ENCODE data around the gene ZFP91. TPM values are rescaled to one million over a fixed set of nuclear protein-coding genes. Genes with fewer than 3 reads are reported as not detected.

The ZFP91 gene
- total RNA-seq, 2 experiments from 2014 or later, result 48.8 to 60.9 TPM

GRCh38 chr11:58658623-58659022 lies 79.8 kb downstream of the ZFP91 start:
- Mint-ChIP-seq H3K36me3 (ENCODE audit: low read depth) (no peaks in the 10 kb centered on the region), H3K4me1 (peaks cover 7% of the 10 kb centered on the region)

GRCh38 chr11:58659404-58659803 lies 80.5 kb downstream of the ZFP91 start:
- CTCF ChIA-PET, result no interaction called here
- Mint-ChIP-seq H3K4me1 (peaks cover 3% of the 10 kb centered on the region), H3K27me3 (no peaks in the 10 kb centered on the region), H3K36me3 (ENCODE audit: low read depth) (no peaks in the 10 kb centered on the region), H3K9me3 (no peaks in the 10 kb centered on the region), H3K4me3 (no peak overlapping the region), H3K27ac (no peak overlapping the region)
- no peak for DNase-seq
- POLR2A ChIA-PET, result no interaction called here

More at GRCh38 chr11:58658623-58659022, 79.8 kb downstream of the ZFP91 start:
- ChIA-PET POLR2A (no interaction called here), CTCF (no interaction called here)
- Mint-ChIP-seq H3K4me3 (no peak overlapping the region), H3K27me3 (no peaks in the 10 kb centered on the region), H3K9me3 (no peaks in the 10 kb centered on the region), H3K27ac (no peak overlapping the region)
- DNase-seq, result no peak

DNA sequence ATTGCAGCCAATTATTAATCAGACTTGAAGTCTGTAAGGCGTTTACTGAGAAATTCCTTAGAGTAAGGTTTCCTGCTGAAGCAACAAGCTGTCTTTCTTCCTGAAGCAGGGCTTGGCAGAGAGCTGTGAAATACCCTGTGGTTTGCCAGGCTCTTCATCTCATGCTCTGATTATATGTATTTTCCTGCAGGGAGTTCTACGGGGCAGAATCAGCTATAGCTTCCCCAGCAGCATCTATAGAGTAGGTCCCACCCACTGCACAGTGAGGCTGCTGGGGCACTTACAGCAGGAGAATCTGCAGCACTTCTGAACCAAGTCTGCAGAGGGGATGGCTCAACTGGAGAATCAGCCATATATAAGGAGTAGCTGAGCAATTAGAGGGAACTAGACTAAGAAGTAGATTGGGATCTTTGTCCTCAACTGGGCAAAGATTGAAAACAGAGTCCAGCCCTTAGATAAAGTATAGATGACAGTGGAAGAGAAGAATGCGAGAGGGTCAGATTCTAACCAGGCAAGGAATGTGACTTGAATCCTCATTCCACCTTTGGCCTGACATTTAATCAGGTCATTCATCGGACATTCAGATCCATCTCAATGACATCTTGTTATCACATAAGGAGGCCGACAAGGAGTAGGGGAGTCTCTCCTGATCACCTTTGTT lies 81.2 kb downstream of the ZFP91 start:
- POLR2A ChIA-PET, result no interaction called here
- DNase-seq, result no peak

More for the DNA sequence above, 81.2 kb downstream of the ZFP91 start:
- Mint-ChIP-seq H3K4me3 (no peak overlapping the region), H3K36me3 (ENCODE audit: low read depth) (no peaks in the 10 kb centered on the region), H3K27me3 (no peaks in the 10 kb centered on the region), H3K9me3 (no peaks in the 10 kb centered on the region), H3K4me1 (no peaks in the 10 kb centered on the region), H3K27ac (no peak overlapping the region)
- CTCF ChIA-PET, result no interaction called here

Other genes with a start within 250 kb of the ZFP91 start
- not detected for gene OR5B17, start 220.0 kb upstream of the ZFP91 start, total RNA-seq
- gene OR5B3, start 172.2 kb upstream of the ZFP91 start, total RNA-seq, result not detected
- not detected for gene OR5B2, start 150.9 kb upstream of the ZFP91 start, total RNA-seq
- gene OR5B12, start 136.8 kb upstream of the ZFP91 start, total RNA-seq, result not detected
- gene OR5B21, start 71.0 kb upstream of the ZFP91 start, total RNA-seq, result under 1 TPM in 1 of 2 experiments, not detected in 1; 0.37 TPM
- gene LPXN, start 3.2 kb upstream of the ZFP91 start, total RNA-seq, result 100 to 1,000 TPM; 148 to 208 TPM
- 1 to 10 TPM; 2.9 to 3.7 TPM for gene CNTF, start 43.6 kb downstream of the ZFP91 start, total RNA-seq
- gene GLYAT, start 152.9 kb downstream of the ZFP91 start, total RNA-seq, result not detected

All from activated CD4-positive, alpha-beta T cell treated with anti-CD3 and anti-CD28 coated beads, Interleukin-2, amount 10 ng/mL, durations not matched to agents 7 days and 5 days (primary cell).